HT1080 (cell line): Measurements from ENCODE around the gene PPP1R14C. TPM values are rescaled to one million over a fixed set of nuclear protein-coding genes. Genes with fewer than 3 reads are reported as not detected.
A peak's percentile ranks its signal among the peaks of the same experiment; 100 is the strongest.

Experiments
- DNase-seq: peaks from one replicate; pipeline ENCODE4 v3.0.0-alpha.2; 2015; ENCODE audit warnings: low read depth
- total RNA-seq: library from RNA; depleted of rRNA; stranded (reverse); fragments of >200 nt; shearing (Covaris generic); gene quantifications from 2 replicates; pipeline ENCODE4 v1.2.3, GENCODE V29; 2014

Gene PPP1R14C
- total RNA-seq, 1 experiment from 2014 or later, result 0.66 TPM

- no peak for DNase-seq
Measured at GRCh38 chr6:150269130-150269856, 126.4 kb downstream of the PPP1R14C start.

GRCh38 chr6:150269857-150270223, 127.0 kb downstream of the PPP1R14C start:
- DNase-seq, result peak; percentile 74

- no peak for DNase-seq
Measured at GRCh38 chr6:150270330-150271052, 127.6 kb downstream of the PPP1R14C start.

- DNase-seq, result no peak
Measured at GRCh38 chr6:150271172-150271500, 128.3 kb downstream of the PPP1R14C start.

GRCh38 chr6:150271501-150272263, 128.8 kb downstream of the PPP1R14C start:
- no peak for DNase-seq

- DNase-seq, result peak; percentile 7
Measured at GRCh38 chr6:150272264-150272975, 129.6 kb downstream of the PPP1R14C start.

- DNase-seq, result peak; percentile 24
Measured at GRCh38 chr6:150272976-150273315, 130.1 kb downstream of the PPP1R14C start.

GRCh38 chr6:150273457-150274309, 130.8 kb downstream of the PPP1R14C start:
- DNase-seq, result no peak

GRCh38 chr6:150275489-150275888, 132.6 kb downstream of the PPP1R14C start:
- DNase-seq, result no peak

GRCh38 chr6:150276168-150276936, 133.5 kb downstream of the PPP1R14C start:
- DNase-seq, result no peak

GRCh38 chr6:150276937-150277742, 134.3 kb downstream of the PPP1R14C start:
- no peak for DNase-seq

GRCh38 chr6:150279533-150279932, 136.7 kb downstream of the PPP1R14C start:
- no peak for DNase-seq

- no peak for DNase-seq
Measured at GRCh38 chr6:150280703-150281102, 137.9 kb downstream of the PPP1R14C start.

GRCh38 chr6:150281767-150282166, 138.9 kb downstream of the PPP1R14C start:
- no peak for DNase-seq

- DNase-seq, result no peak
Measured at GRCh38 chr6:150282806-150283205, 140.0 kb downstream of the PPP1R14C start.

- no peak for DNase-seq
Measured at GRCh38 chr6:150286460-150286859, 143.6 kb downstream of the PPP1R14C start.

- peak; percentile 17 for DNase-seq
Measured at GRCh38 chr6:150286912-150287311, 144.1 kb downstream of the PPP1R14C start.

GRCh38 chr6:150288456-150288855, 145.6 kb downstream of the PPP1R14C start:
- no peak for DNase-seq

GRCh38 chr6:150289454-150290071, 146.7 kb downstream of the PPP1R14C start:
- DNase-seq, result no peak
